SH-SY5Y (cell line): ENCODE measurements around the gene DYNC2I2.

ENCODE experiments used
- GATA2 ChIP-seq: IDR thresholded peaks from 2 replicates; pipeline ENCODE4 v1.6.1; 2011; ENCODE audit warnings: mild to moderate bottlenecking, low read depth, low read length
- GATA3 ChIP-seq: IDR thresholded peaks from 2 replicates; pipeline ENCODE4 v1.6.1; 2011; ENCODE audit warnings: low read depth, mild to moderate bottlenecking, low read length, moderate library complexity

- TF ChIP-seq GATA2 (no peak), GATA3 (no peak)
Observed at GRCh38 chr9:128631636-128632035, 25.0 kb downstream of the DYNC2I2 start.
